GM21515 (cell line): Measurements from ENCODE around the gene NME8.
"Not testable (repeated sequence)": the region's sequence is repeated elsewhere in the genome, so short reads cannot be mapped to it uniquely, and the experiment has no call there.

Experiments used
- ATAC-seq: cut with Tn5 transposase; IDR thresholded peaks from one replicate; pipeline ENCODE4 v1.9.1; 2021; ENCODE audit not compliant: unreplicated experiment

Gene NME8

GRCh38 chr7:37848297-37848696 is at the start of gene NME8:
Gene NME8, plus strand, starts transcription at chr7:37848597. Its CDS starts 1,670 bp downstream, at chr7:37850267.
- no peak for ATAC-seq

GRCh38 chr7:37806152-37806551 is 42.2 kb upstream of the NME8 start:
- no peak for ATAC-seq

- not testable (repeated sequence) for ATAC-seq
Observed at GRCh38 chr7:37812161-37812580, 36.2 kb upstream of the NME8 start.

- ATAC-seq, result peak; percentile 65
Observed at GRCh38 chr7:37815671-37816371, 32.6 kb upstream of the NME8 start.

- no peak for ATAC-seq
Observed at GRCh38 chr7:37816922-37817590, 31.3 kb upstream of the NME8 start.

GRCh38 chr7:37817591-37817960 is 30.8 kb upstream of the NME8 start:
- ATAC-seq, result no peak

- ATAC-seq, result no peak
Observed at GRCh38 chr7:37817996-37818720, 30.2 kb upstream of the NME8 start.

- peak; percentile 86 for ATAC-seq
Observed at GRCh38 chr7:37820708-37821468, 27.5 kb upstream of the NME8 start.

- ATAC-seq, result no peak
Observed at GRCh38 chr7:37822946-37823345, 25.5 kb upstream of the NME8 start.

- ATAC-seq, result no peak
Observed at GRCh38 chr7:37823557-37823956, 24.8 kb upstream of the NME8 start.

GRCh38 chr7:37825038-37825437 is 23.4 kb upstream of the NME8 start:
- no peak for ATAC-seq

- ATAC-seq, result no peak
Observed at GRCh38 chr7:37826825-37827224, 21.6 kb upstream of the NME8 start.

- ATAC-seq, result no peak
Observed at GRCh38 chr7:37831244-37831643, 17.2 kb upstream of the NME8 start.

GRCh38 chr7:37832194-37832593 is 16.2 kb upstream of the NME8 start:
- peak; percentile 64 for ATAC-seq

- ATAC-seq, result no peak
Observed at GRCh38 chr7:37833107-37833817, 15.1 kb upstream of the NME8 start.

GRCh38 chr7:37833818-37834146 is 14.6 kb upstream of the NME8 start:
- no peak for ATAC-seq

- ATAC-seq, result no peak
Observed at GRCh38 chr7:37853468-37853867, 5.1 kb downstream of the NME8 start.

- ATAC-seq, result no peak
Observed at GRCh38 chr7:37882086-37882485, 33.7 kb downstream of the NME8 start.

- ATAC-seq, result no peak
Observed at GRCh38 chr7:37893359-37893758, 45.0 kb downstream of the NME8 start.

- ATAC-seq, result no peak
Observed at GRCh38 chr7:37894671-37895070, 46.3 kb downstream of the NME8 start.
